Erythroblast (primary cell): Measurements from ENCODE around the gene TALDO1.

ENCODE experiments used
- GATA1 ChIP-seq: IDR thresholded peaks from 2 replicates; pipeline ENCODE4 v1.6.1; 2011; ENCODE audit warnings: low read depth, mild to moderate bottlenecking, control low read depth, low read length, moderate library complexity
- POLR2A ChIP-seq: IDR thresholded peaks from 2 replicates; pipeline ENCODE4 v1.6.1; 2011; ENCODE audit warnings: mild to moderate bottlenecking, low read length

- TF ChIP-seq POLR2A (no peak), GATA1 (no peak)
Measured at GRCh38 chr11:792535-792821, 45.2 kb downstream of the TALDO1 start.
